Measurements from ENCODE around the gene DNMT1.

DNMT1 gene

DNA sequence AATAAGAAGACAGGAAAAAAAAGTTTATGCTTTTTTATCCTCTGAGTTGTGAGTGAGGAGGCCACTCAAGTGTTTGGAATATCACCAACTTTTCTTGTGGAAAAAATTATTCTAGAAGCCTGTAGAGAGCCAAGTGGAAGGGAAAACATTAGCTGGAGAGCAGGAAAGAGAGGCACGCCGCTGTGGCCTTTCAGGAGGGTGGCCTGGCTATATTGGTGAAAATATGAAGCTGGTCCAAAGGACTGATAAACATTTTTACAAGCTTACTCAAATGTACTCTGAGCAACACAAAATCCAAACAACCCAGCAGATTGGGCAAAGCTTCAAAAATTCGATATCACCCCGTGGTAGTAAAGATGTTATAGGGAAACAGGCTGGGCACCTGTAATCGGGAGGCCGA, 72.7 kb downstream of the DNMT1 start:
- DNase-seq (ENCODE audit: low read depth, low spot score), result no peak

GRCh38 chr19:10120538-10121189, 74.1 kb downstream of the DNMT1 start:
- DNase-seq (ENCODE audit: low read depth, low spot score), result no peak
- H3K4me3 ChIP-seq (ENCODE audit: low read length), result no peak overlapping the region

More for the DNA sequence above, 72.7 kb downstream of the DNMT1 start:
- H3K4me3 ChIP-seq (ENCODE audit: low read length), result no peak overlapping the region

DNA sequence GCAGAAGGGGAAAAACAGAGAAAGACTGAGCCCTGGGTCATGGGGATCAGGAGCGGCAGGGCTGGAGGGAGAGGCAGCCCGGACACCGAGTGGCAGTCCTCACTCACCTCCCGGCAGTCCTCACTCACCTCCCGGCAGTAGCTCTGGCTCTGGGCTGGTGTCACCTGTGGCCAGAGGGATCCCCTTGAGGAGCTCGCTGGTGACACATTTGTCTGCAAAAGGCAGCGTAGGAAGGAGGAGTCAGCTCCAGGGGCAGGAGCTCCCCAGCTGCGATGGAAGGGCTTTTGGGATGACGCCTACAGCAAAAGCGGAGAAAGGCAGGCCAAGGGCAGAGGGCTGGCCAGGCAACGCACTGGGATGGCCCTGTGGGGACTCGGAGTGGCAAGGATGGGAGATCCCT, 75.8 kb downstream of the DNMT1 start:
- no peak for DNase-seq (ENCODE audit: low read depth, low spot score)
- peak overlapping the region; percentile 94 for H3K4me3 ChIP-seq (ENCODE audit: low read length)

DNA sequence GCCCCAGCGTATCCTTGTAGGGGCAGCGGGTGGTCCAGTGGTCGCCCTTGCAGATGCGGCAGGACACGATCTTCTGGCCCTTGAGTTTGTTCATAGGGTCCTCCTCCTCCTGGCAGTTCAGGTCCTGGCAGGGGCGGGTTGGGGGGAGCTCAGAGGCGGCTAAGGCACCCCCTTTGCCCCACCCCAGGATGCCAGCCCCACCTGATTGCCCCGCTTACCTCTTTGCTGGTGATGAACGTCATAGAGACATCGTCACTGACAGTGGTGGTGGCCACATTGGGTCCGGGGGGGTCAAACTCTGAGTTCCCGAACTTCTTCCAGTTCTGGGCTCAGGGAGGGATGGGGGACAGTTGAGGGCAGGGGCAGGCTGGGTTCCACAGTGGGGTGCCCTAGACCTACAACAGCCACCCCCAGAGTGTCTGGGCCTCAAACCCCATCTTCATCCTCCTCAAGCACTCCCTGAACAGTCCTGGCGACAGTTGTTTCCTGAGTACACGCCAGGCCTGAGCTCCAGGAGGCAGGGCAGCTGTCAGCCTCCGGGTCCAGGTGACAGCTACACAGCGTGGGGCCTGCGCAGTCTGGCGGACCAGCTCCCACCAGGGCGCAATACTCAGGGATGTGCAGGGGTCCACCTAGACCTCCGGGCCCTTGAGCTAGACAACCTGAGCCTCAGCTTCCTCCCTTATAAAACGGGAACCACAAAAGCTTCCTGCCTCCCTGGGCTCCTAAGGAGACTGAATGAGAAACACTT, 77.7 kb downstream of the DNMT1 start:
- no peak for DNase-seq (ENCODE audit: low read depth, low spot score)
- H3K4me3 ChIP-seq (ENCODE audit: low read length), result no peak overlapping the region

GRCh38 chr19:10116085-10116865, 78.5 kb downstream of the DNMT1 start:
- DNase-seq (ENCODE audit: low read depth, low spot score), result no peak
- H3K4me3 ChIP-seq (ENCODE audit: low read length), result no peak overlapping the region

- DNase-seq (ENCODE audit: low read depth, low spot score), result no peak
- no peak overlapping the region for H3K4me3 ChIP-seq (ENCODE audit: low read length)
These were observed 79.2 kb downstream of the DNMT1 start for GRCh38 chr19:10115392-10116084.

GRCh38 chr19:10114651-10115391, 79.9 kb downstream of the DNMT1 start:
- DNase-seq (ENCODE audit: low read depth, low spot score), result no peak
- H3K4me3 ChIP-seq (ENCODE audit: low read length), result no peak overlapping the region

DNA sequence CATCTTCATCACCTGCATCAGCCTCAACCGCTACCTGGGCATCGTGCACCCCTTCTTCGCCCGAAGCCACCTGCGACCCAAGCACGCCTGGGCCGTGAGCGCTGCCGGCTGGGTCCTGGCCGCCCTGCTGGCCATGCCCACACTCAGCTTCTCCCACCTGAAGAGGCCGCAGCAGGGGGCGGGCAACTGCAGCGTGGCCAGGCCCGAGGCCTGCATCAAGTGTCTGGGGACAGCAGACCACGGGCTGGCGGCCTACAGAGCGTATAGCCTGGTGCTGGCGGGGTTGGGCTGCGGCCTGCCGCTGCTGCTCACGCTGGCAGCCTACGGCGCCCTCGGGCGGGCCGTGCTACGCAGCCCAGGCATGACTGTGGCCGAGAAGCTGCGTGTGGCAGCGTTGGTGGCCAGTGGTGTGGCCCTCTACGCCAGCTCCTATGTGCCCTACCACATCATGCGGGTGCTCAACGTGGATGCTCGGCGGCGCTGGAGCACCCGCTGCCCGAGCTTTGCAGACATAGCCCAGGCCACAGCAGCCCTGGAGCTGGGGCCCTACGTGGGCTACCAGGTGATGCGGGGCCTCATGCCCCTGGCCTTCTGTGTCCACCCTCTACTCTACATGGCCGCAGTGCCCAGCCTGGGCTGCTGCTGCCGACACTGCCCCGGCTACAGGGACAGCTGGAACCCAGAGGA, 80.6 kb downstream of the DNMT1 start:
- no peak for DNase-seq (ENCODE audit: low read depth, low spot score)
- H3K4me3 ChIP-seq (ENCODE audit: low read length), result no peak overlapping the region

DNA sequence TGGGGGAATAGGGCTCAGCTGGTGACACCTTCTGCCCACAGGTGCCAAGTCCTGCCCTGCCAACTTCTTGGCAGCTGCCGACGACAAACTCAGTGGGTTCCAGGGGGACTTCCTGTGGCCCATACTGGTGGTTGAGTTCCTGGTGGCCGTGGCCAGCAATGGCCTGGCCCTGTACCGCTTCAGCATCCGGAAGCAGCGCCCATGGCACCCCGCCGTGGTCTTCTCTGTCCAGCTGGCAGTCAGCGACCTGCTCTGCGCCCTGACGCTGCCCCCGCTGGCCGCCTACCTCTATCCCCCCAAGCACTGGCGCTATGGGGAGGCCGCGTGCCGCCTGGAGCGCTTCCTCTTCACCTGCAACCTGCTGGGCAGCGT, 81.2 kb downstream of the DNMT1 start:
- no peak overlapping the region for H3K4me3 ChIP-seq (ENCODE audit: low read length)
- DNase-seq (ENCODE audit: low read depth, low spot score), result no peak

GRCh38 chr19:10112895-10113591, 81.7 kb downstream of the DNMT1 start:
- no peak overlapping the region for H3K4me3 ChIP-seq (ENCODE audit: low read length)
- peak; percentile 61 for DNase-seq (ENCODE audit: low read depth, low spot score)

GRCh38 chr19:10112037-10112761, 82.6 kb downstream of the DNMT1 start:
- no peak overlapping the region for H3K4me3 ChIP-seq (ENCODE audit: low read length)
- no peak for DNase-seq (ENCODE audit: low read depth, low spot score)

DNA sequence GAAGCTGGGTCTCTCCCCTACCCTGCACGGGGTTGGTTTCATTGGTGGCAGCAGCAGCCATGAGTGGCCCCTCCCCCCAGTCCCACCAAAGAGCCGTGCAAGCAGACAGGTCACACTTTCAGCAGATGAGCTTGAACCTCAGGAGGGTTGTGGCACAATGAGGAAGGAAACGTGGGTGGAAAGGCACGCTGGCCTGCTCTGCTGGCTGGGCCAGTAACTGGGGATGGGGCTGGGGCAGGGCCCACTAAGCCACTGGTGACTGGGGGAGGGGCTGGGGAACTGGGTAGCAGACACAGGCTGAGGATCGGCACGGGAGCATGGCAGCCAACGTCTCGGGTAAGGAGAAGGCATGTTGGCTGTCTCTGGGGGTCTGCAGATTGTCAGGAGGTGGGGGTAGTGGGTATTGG, 83.3 kb downstream of the DNMT1 start, which contains the start of gene P2RY11:
Gene P2RY11, plus strand, starts transcription at position 289 of the 407 bp plus-strand sequence. Its CDS starts 29 bp downstream, at position 318.
- DNase-seq (ENCODE audit: low read depth, low spot score), result no peak
- no peak within 1 kb of the TSS for H3K4me3 ChIP-seq (ENCODE audit: low read length)

GRCh38 chr19:10110972-10111317, 83.8 kb downstream of the DNMT1 start:
- no peak for DNase-seq (ENCODE audit: low read depth, low spot score)
- H3K4me3 ChIP-seq (ENCODE audit: low read length), result no peak overlapping the region

GRCh38 chr19:10110076-10110971, 84.4 kb downstream of the DNMT1 start:
- DNase-seq (ENCODE audit: low read depth, low spot score), result no peak
- H3K4me3 ChIP-seq (ENCODE audit: low read length), result no peak overlapping the region

GRCh38 chr19:10109528-10109927, 85.2 kb downstream of the DNMT1 start:
- H3K4me3 ChIP-seq (ENCODE audit: low read length), result no peak overlapping the region
- DNase-seq (ENCODE audit: low read depth, low spot score), result no peak

- no peak for DNase-seq (ENCODE audit: low read depth, low spot score)
- peak overlapping the region; percentile 97 for H3K4me3 ChIP-seq (ENCODE audit: low read length)
These were observed 86.9 kb downstream of the DNMT1 start for GRCh38 chr19:10107817-10108367.
